CD8-positive, alpha-beta memory T cell (primary cell): ENCODE measurements around the gene ZDHHC18. TPM values are rescaled to one million over a fixed set of nuclear protein-coding genes. Genes with fewer than 3 reads are reported as not detected.
"Not testable (repeated sequence)": the region's sequence is repeated elsewhere in the genome, so short reads cannot be mapped to it uniquely, and the experiment has no call there.

Source experiments
- CTCF ChIA-PET: fragments of 350-600 bp; sonication (Branson Sonifier 250); formaldehyde crosslinking; loops from one replicate; lab custom pipeline; 2021; ENCODE audit warnings: antibody characterized with exemption; lab: Charles Lee
- POLR2A ChIA-PET: fragments of 350-600 bp; sonication (Branson Sonifier 250); formaldehyde crosslinking; loops from one replicate; lab custom pipeline; 2021; ENCODE audit warnings: antibody characterized with exemption; lab: Charles Lee
- DNase-seq, 5 donors: peaks; one replicate each; pipeline versions ENCODE4 v3.0.0 to v3.0.0-alpha.2; 2020 to 2022; ENCODE audit warnings: mixed read lengths in 1 of 5
- H3K27ac ChIP-seq: one replicate; pipeline ENCODE4 v1.7.0; 2013; ENCODE audit warnings: low read depth, mild to moderate bottlenecking, low read length, moderate library complexity
- H3K27me3 ChIP-seq: 2 replicates; pipeline ENCODE4 v1.7.0; 2013; ENCODE audit warnings: low read length, mild to moderate bottlenecking; ENCODE audit not compliant: insufficient read depth, poor library complexity, severe bottlenecking
- H3K36me3 ChIP-seq: 2 replicates; pipeline ENCODE4 v1.7.0; 2013; ENCODE audit warnings: mild to moderate bottlenecking, low read length, moderate library complexity; ENCODE audit not compliant: insufficient read depth
- H3K4me1 ChIP-seq: 2 replicates; pipeline ENCODE4 v1.7.0; 2013; ENCODE audit warnings: mild to moderate bottlenecking, low read length, moderate library complexity; ENCODE audit not compliant: insufficient read depth
- H3K4me3 ChIP-seq: 2 replicates; pipeline ENCODE4 v1.7.0; 2013; ENCODE audit warnings: mild to moderate bottlenecking, low read length
- H3K9me3 ChIP-seq: 2 replicates; pipeline ENCODE4 v1.7.0; 2013; ENCODE audit warnings: mild to moderate bottlenecking, low read length
- H3K27ac Mint-ChIP-seq, 8 donors: one replicate each; pipeline ENCODE4 v1.8.0; 2020 to 2021; ENCODE audit warnings: mixed read lengths in 8 of 8, mild to moderate bottlenecking in 6 of 8, inconsistent platforms in 3 of 8, moderate library complexity in 3 of 8
- H3K27me3 Mint-ChIP-seq, 2 donors: one replicate each; pipeline ENCODE4 v1.8.0; 2020 to 2021; ENCODE audit warnings: mixed read lengths in 2 of 2, mild to moderate bottlenecking in 1 of 2, moderate library complexity in 1 of 2
- H3K36me3 Mint-ChIP-seq, 3 donors: one replicate each; pipeline ENCODE4 v1.8.0; 2020 to 2021; ENCODE audit warnings: mixed read lengths in 3 of 3, inconsistent platforms in 1 of 3, mild to moderate bottlenecking in 1 of 3
- H3K4me1 Mint-ChIP-seq, 3 donors: one replicate each; pipeline ENCODE4 v1.8.0; 2020 to 2021; ENCODE audit warnings: mixed read lengths in 3 of 3, inconsistent platforms in 1 of 3, mild to moderate bottlenecking in 1 of 3
- H3K4me3 Mint-ChIP-seq, 7 donors: one replicate each; pipeline ENCODE4 v1.8.0; 2020 to 2021; ENCODE audit warnings: mixed read lengths in 7 of 7, mild to moderate bottlenecking in 6 of 7, moderate library complexity in 4 of 7, inconsistent platforms in 2 of 7
- H3K9me3 Mint-ChIP-seq, 5 donors: one replicate each; pipeline ENCODE4 v1.8.0; 2020 to 2022; ENCODE audit warnings: mixed read lengths in 5 of 5, mild to moderate bottlenecking in 3 of 5, moderate library complexity in 2 of 5, inconsistent platforms in 1 of 5
- polyA plus RNA-seq: library from polyadenylated mRNA; unstranded; fragments of 300-500 nt; fragmentation: Illumina TruSeq; gene quantifications from one replicate; pipeline ENCODE4 v1.2.3, GENCODE V29; 2021
- total RNA-seq, 2 experiments: library from RNA; stranded (reverse); gene quantifications; one replicate each; pipeline ENCODE4 v1.2.3, GENCODE V29; 2021

ZDHHC18 gene
- total and polyA plus RNA-seq, 3 experiments from 2014 or later = 21.7 to 66.0 (median 61.5) TPM

GRCh38 chr1:26791148-26791547 is 35.3 kb upstream of the ZDHHC18 start:
- no peak overlapping the region for H3K4me3 ChIP-seq
- H3K27me3 Mint-ChIP-seq = peaks cover 0 to 5% of the 10 kb centered on the region in 2 donors
- no peaks in the 10 kb centered on the region for H3K27me3 ChIP-seq
- ChIA-PET CTCF (interaction anchor here (1.1 to 6.2 kb wide), 14 partner anchors 9 to 291 kb away, joined by 3 to 203 read pairs (median 18); no protein-coding TSS in a partner anchor), POLR2A (interaction anchor here (0.8 to 6.2 kb wide), 3 partner anchors 10 to 189 kb away, joined by 3 to 86 read pairs (median 22); partner anchors contain the start of gene ARID1A)
- H3K36me3 ChIP-seq = peaks cover 13% of the 10 kb centered on the region
- peak overlapping the region; percentile 20 for H3K27ac ChIP-seq
- H3K4me1 ChIP-seq = peaks cover 46% of the 10 kb centered on the region
- H3K4me1 Mint-ChIP-seq = peaks cover 56 to 61% (median 59%) of the 10 kb centered on the region in 3 donors
- peak overlapping the region in 3 of 7 donors; percentile 44 to 100 (median 100) for H3K4me3 Mint-ChIP-seq
- H3K36me3 Mint-ChIP-seq = peaks cover 0 to 51% (median 11%) of the 10 kb centered on the region in 3 donors
- H3K9me3 ChIP-seq = no peaks in the 10 kb centered on the region
- H3K27ac Mint-ChIP-seq = peak overlapping the region; percentile 89 to 100 (median 96)
- DNase-seq = no peak
- H3K9me3 Mint-ChIP-seq = peaks cover 0 to 2% (median 0%) of the 10 kb centered on the region in 5 donors

- peaks cover 0 to 56% (median 15%) of the 10 kb centered on the region in 3 donors for H3K36me3 Mint-ChIP-seq
- H3K4me1 Mint-ChIP-seq = peaks cover 52 to 60% (median 58%) of the 10 kb centered on the region in 3 donors
Measured at GRCh38 chr1:26791626-26792025, 34.9 kb upstream of the ZDHHC18 start.

GRCh38 chr1:26792924-26793323 is 33.6 kb upstream of the ZDHHC18 start:
- H3K9me3 ChIP-seq = no peaks in the 10 kb centered on the region
- Mint-ChIP-seq H3K4me3 (no peak overlapping the region), H3K27me3 (no peaks in the 10 kb centered on the region), H3K4me1 (peaks cover 45 to 60% (median 57%) of the 10 kb centered on the region in 3 donors), H3K9me3 (no peaks in the 10 kb centered on the region), H3K36me3 (peaks cover 0 to 63% (median 22%) of the 10 kb centered on the region in 3 donors), H3K27ac (peak overlapping the region; percentile 10 to 70 (median 40))
- no peak overlapping the region for H3K27ac ChIP-seq
- peaks cover 33% of the 10 kb centered on the region for H3K4me1 ChIP-seq
- ChIA-PET POLR2A (no interaction called here), CTCF (interaction anchor here (6.2 kb wide), 1 partner anchor 190 kb away, joined by 203 read pairs; no protein-coding TSS in a partner anchor)
- no peaks in the 10 kb centered on the region for H3K27me3 ChIP-seq
- no peak overlapping the region for H3K4me3 ChIP-seq
- no peak for DNase-seq
- H3K36me3 ChIP-seq = peaks cover 13% of the 10 kb centered on the region

More at GRCh38 chr1:26791626-26792025, 34.9 kb upstream of the ZDHHC18 start:
- Mint-ChIP-seq H3K27ac (peak overlapping the region; percentile 86 to 100 (median 96)), H3K27me3 (peaks cover 0 to 5% of the 10 kb centered on the region in 2 donors), H3K9me3 (peaks cover 0 to 2% (median 0%) of the 10 kb centered on the region in 5 donors), H3K4me3 (no peak overlapping the region)
- Histone ChIP-seq H3K4me3 (no peak overlapping the region), H3K36me3 (peaks cover 13% of the 10 kb centered on the region), H3K27ac (peak overlapping the region; percentile 20), H3K4me1 (peaks cover 41% of the 10 kb centered on the region), H3K9me3 (no peaks in the 10 kb centered on the region), H3K27me3 (no peaks in the 10 kb centered on the region)
- DNase-seq = no peak
- CTCF ChIA-PET = interaction anchor here (0.7 to 6.2 kb wide), 10 partner anchors 9 to 291 kb away, joined by 3 to 203 read pairs (median 16); no protein-coding TSS in a partner anchor
- POLR2A ChIA-PET = interaction anchor here (0.8 to 6.2 kb wide), 3 partner anchors 10 to 189 kb away, joined by 3 to 86 read pairs (median 22); partner anchors contain the start of gene ARID1A

- peaks cover 0 to 60% (median 22%) of the 10 kb centered on the region in 3 donors for H3K36me3 Mint-ChIP-seq
- no peak overlapping the region for H3K4me3 Mint-ChIP-seq
- H3K27ac ChIP-seq = no peak overlapping the region
- peak overlapping the region in 3 of 8 donors; percentile 10 to 71 (median 51) for H3K27ac Mint-ChIP-seq
- H3K27me3 ChIP-seq = no peaks in the 10 kb centered on the region
- H3K4me1 ChIP-seq = peaks cover 30% of the 10 kb centered on the region
- H3K9me3 ChIP-seq = no peaks in the 10 kb centered on the region
- DNase-seq = no peak
- peaks cover 13% of the 10 kb centered on the region for H3K36me3 ChIP-seq
- H3K4me1 Mint-ChIP-seq = peaks cover 40 to 64% (median 56%) of the 10 kb centered on the region in 3 donors
- no peaks in the 10 kb centered on the region for H3K9me3 Mint-ChIP-seq
- no peaks in the 10 kb centered on the region for H3K27me3 Mint-ChIP-seq
- CTCF ChIA-PET = interaction anchor here (0.7 to 3.8 kb wide), 4 partner anchors 16 to 195 kb away, joined by 3 to 17 read pairs (median 3); no protein-coding TSS in a partner anchor
- POLR2A ChIA-PET = no interaction called here
- no peak overlapping the region for H3K4me3 ChIP-seq
Measured at GRCh38 chr1:26794391-26794790, 32.1 kb upstream of the ZDHHC18 start.

GRCh38 chr1:26797627-26798026 is 28.9 kb upstream of the ZDHHC18 start:
- CTCF ChIA-PET = interaction anchor here (0.6 to 3.8 kb wide), 5 partner anchors 9 to 196 kb away, joined by 3 to 17 read pairs (median 3); no protein-coding TSS in a partner anchor
- POLR2A ChIA-PET = no interaction called here
- H3K4me1 Mint-ChIP-seq = peaks cover 44 to 67% (median 62%) of the 10 kb centered on the region in 3 donors

GRCh38 chr1:26799479-26800142 is 26.9 kb upstream of the ZDHHC18 start:
- peaks cover 38 to 59% (median 55%) of the 10 kb centered on the region in 3 donors for H3K4me1 Mint-ChIP-seq
- H3K4me3 Mint-ChIP-seq = peak overlapping the region; percentile 4 to 83 (median 77)
- peak overlapping the region; percentile 10 for H3K4me3 ChIP-seq
- H3K27me3 ChIP-seq = no peaks in the 10 kb centered on the region
- no peaks in the 10 kb centered on the region for H3K9me3 ChIP-seq
- peak overlapping the region; percentile 65 for H3K27ac ChIP-seq
- peak in 1 of 5 donors; percentile 55 for DNase-seq
- peaks cover 6% of the 10 kb centered on the region for H3K36me3 ChIP-seq
- peaks cover 37% of the 10 kb centered on the region for H3K4me1 ChIP-seq
- POLR2A ChIA-PET = interaction anchor here (0.9 to 3.0 kb wide), 7 partner anchors 11 to 108 kb away, joined by 3 to 26 read pairs (median 7); partner anchors contain the start of genes ARID1A, GPATCH3 and PIGV
- no peaks in the 10 kb centered on the region for H3K9me3 Mint-ChIP-seq
- peak overlapping the region; percentile 94 to 98 (median 97) for H3K27ac Mint-ChIP-seq
- peaks cover 0 to 27% (median 12%) of the 10 kb centered on the region in 3 donors for H3K36me3 Mint-ChIP-seq
- no peaks in the 10 kb centered on the region for H3K27me3 Mint-ChIP-seq
- CTCF ChIA-PET = interaction anchor here (0.6 to 3.8 kb wide), 12 partner anchors 10 to 201 kb away, joined by 3 to 55 read pairs (median 5); partner anchors contain the start of gene PIGV

More at GRCh38 chr1:26797627-26798026, 28.9 kb upstream of the ZDHHC18 start:
- Mint-ChIP-seq H3K27ac (peak overlapping the region; percentile 63 to 97 (median 85)), H3K27me3 (no peaks in the 10 kb centered on the region), H3K9me3 (no peaks in the 10 kb centered on the region), H3K36me3 (peaks cover 0 to 46% (median 23%) of the 10 kb centered on the region in 3 donors), H3K4me3 (no peak overlapping the region)
- peaks cover 37% of the 10 kb centered on the region for H3K4me1 ChIP-seq
- no peaks in the 10 kb centered on the region for H3K27me3 ChIP-seq
- peaks cover 13% of the 10 kb centered on the region for H3K36me3 ChIP-seq
- H3K9me3 ChIP-seq = no peaks in the 10 kb centered on the region
- no peak for DNase-seq
- H3K27ac ChIP-seq = no peak overlapping the region
- no peak overlapping the region for H3K4me3 ChIP-seq

GRCh38 chr1:26803932-26804331 is 22.6 kb upstream of the ZDHHC18 start:
- H3K4me1 Mint-ChIP-seq = peaks cover 37 to 42% (median 41%) of the 10 kb centered on the region in 3 donors
- CTCF ChIA-PET, DNase-seq, H3K27ac ChIP-seq, H3K27ac Mint-ChIP-seq, H3K9me3 ChIP-seq, H3K9me3 Mint-ChIP-seq, H3K4me3 ChIP-seq, H3K27me3 ChIP-seq, H3K36me3 Mint-ChIP-seq, H3K4me3 Mint-ChIP-seq, POLR2A ChIA-PET, H3K27me3 Mint-ChIP-seq, H3K36me3 ChIP-seq: not testable (repeated sequence)
- peaks cover 37% of the 10 kb centered on the region for H3K4me1 ChIP-seq
